ENCODE results near the gene C7orf25. TPM values are rescaled to one million over a fixed set of nuclear protein-coding genes. Genes with fewer than 3 reads are reported as not detected.

Gene C7orf25
- total and polyA plus RNA-seq, 2 of the 13 experiments (the other 11 are each of a cell fraction or from before 2014, with no cell fraction given) = 0.37 to 1.3 TPM

DNA sequence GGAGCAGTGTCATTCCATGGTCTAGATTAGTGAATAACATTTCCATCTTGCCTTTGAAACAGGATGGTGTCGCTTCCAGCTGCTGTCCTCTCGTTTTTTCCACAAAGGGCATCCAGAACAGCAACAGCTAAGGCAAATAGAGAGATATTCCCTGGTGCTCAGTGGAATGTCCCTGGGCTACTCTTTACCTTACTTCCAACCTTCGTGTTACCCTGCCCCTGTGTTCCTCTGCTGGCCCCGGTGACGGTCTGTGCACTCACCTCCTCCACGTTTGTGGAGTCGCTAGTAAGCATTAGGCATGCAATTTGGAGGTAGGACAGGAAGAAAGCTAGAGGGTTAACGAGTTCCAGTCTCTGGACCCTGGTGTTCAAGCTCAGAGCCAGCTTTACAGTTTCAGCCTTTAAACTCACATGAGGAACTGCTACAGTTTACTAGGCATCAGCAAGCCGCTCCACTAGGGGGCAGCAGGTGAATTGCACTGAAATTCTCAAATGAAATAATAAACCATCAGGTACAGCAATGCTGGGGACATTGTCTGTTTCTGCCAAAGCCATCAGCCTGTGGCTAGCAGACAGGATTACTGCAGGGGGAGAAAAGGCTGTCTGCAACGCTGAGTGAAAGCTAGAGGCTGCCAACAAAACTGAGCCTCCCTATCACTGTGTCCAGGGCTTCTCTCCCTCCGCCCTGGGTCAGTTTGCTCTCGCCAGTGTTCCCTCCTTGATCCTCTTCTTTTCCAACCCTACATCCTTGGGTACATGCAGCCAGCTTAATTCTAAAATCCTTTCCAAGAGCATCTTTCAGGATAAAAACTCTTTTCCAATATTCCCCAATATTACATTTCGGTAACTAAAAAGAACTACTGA lies 29.3 kb upstream of the C7orf25 start:
- intact Hi-C loops (cut with micrococcal nuclease; ENCODE audit: unreplicated experiment) (loop anchor here (1.0 kb wide), 3 partner anchors 167 to 320 kb away; no protein-coding TSS in a partner anchor), in situ Hi-C loops (cut with HindIII; ENCODE audit: extremely low pct_ligation_motif_present, low pct_unique_long_range_greater_than_20kb) (loop anchor here (10.0 kb wide), 3 partner anchors 164 to 494 kb away; no protein-coding TSS in a partner anchor)
- Histone ChIP-seq H3K9ac (ENCODE audit: insufficient read depth, low read depth, low read length) (no peak overlapping the region), H3K9me3 (ENCODE audit: low read length) (no peaks in the 10 kb centered on the region), H3K4me1 (ENCODE audit: insufficient read depth, low read length) (no peaks in the 10 kb centered on the region), H3K36me3 (replicated peaks in 1 of 2; ENCODE audit: control insufficient read depth in 1 of 2, insufficient read depth in 2 of 2, low read length in 2 of 2) (peaks cover 3 to 20% of the 10 kb centered on the region in 2 experiments; a peak in 4 of 5 replicates), H3K27ac (ENCODE audit: extremely low read length, insufficient read depth, low read length) (no peak overlapping the region), H3K4me3 (replicated peaks in 1 of 3; ENCODE audit: insufficient read depth in 1 of 3, low read depth in 2 of 3, low read length in 3 of 3) (no peak overlapping the region), H2AFZ (ENCODE audit: low read length) (no peak overlapping the region), H3K4me2 (ENCODE audit: low read depth, low read length) (no peak overlapping the region), H4K20me1 (ENCODE audit: insufficient read depth, low read length) (no peaks in the 10 kb centered on the region), H3K27me3 (ENCODE audit: control insufficient read depth in 1 of 2, insufficient read depth in 2 of 2, low read length in 2 of 2) (no peaks in the 10 kb centered on the region), H3K79me2 (ENCODE audit: insufficient read depth, low read length) (no peaks in the 10 kb centered on the region)
- 56% methylated on average over 13 of the region's 13 CpGs for whole genome bisulfite sequencing (ENCODE audit: low lambda C conversion rate)
- DNase-seq (ENCODE audit: low spot score) = peak; percentile 56
- ChIA-PET POLR2A (interaction anchor here (1.6 kb wide), 1 partner anchor 9 kb away, joined by 7 read pairs; the partner anchor contains the start of genes MRPL32 and PSMA2), CTCF (ENCODE audit: low intra/inter-chr PET ratio, low total read pairs) (interaction anchor here (1.5 to 2.8 kb wide), 3 partner anchors 167 to 498 kb away, joined by 8 to 13 read pairs (median 10); no protein-coding TSS in a partner anchor)
- FAIRE-seq = peak; percentile 68
- BruUV-seq (replicated peaks) = no TSS peak
- ATAC-seq = peak; percentile 93
- TF ChIP-seq XRCC5 (optimal IDR thresholded peaks at IDR 0.05; ENCODE audit: low read length) (peak; percentile 59), FOXA3 (CRISPR knock-in tag; IDR thresholded peaks at IDR 0.05) (peak; percentile 18; the same call in 1 of the 2 replicates), BORCS8-MEF2B (CRISPR knock-in tag; IDR thresholded peaks at IDR 0.05) (0 out of 2 replicates have a peak, but pooled peaks have one; percentile 33), ZNF652 (CRISPR knock-in tag; IDR thresholded peaks at IDR 0.05; ENCODE audit: borderline replicate concordance, low read depth) (0 out of 2 replicates have a peak, but pooled peaks have one; percentile 49), ZNF878 (CRISPR knock-in tag; IDR thresholded peaks at IDR 0.05) (no peak), ZC3H4 (CRISPR knock-in tag; IDR thresholded peaks at IDR 0.05; ENCODE audit: borderline replicate concordance) (no peak), GATAD2A (CRISPR knock-in tag; IDR thresholded peaks at IDR 0.05) (no peak), RAD21 (CRISPR knock-in tag; IDR thresholded peaks at IDR 0.05) (peak; percentile 60; the same call in 1 of the 2 replicates), SMC3 (IDR thresholded peaks at IDR 0.05; ENCODE audit: low read length) (peak; percentile 91), STAG1 (CRISPR knock-in tag; IDR thresholded peaks at IDR 0.05) (peak; percentile 85)
- TF ChIP-seq, protein P1, sequence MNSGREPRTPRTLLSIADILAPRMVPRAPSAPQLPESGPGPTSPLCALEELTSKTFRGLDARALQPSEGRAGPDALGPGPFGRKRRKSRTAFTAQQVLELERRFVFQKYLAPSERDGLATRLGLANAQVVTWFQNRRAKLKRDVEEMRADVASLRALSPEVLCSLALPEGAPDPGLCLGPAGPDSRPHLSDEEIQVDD (CRISPR knock-in tag; IDR thresholded peaks at IDR 0.05; ENCODE audit: borderline replicate concordance) = 0 out of 2 replicates have a peak, but pooled peaks have one; percentile 40
- TF ChIP-seq, protein P2, sequence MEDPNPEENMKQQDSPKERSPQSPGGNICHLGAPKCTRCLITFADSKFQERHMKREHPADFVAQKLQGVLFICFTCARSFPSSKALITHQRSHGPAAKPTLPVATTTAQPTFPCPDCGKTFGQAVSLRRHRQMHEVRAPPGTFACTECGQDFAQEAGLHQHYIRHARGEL (CRISPR knock-in tag; IDR thresholded peaks at IDR 0.05) = no peak
- TF ChIP-seq, protein P3, sequence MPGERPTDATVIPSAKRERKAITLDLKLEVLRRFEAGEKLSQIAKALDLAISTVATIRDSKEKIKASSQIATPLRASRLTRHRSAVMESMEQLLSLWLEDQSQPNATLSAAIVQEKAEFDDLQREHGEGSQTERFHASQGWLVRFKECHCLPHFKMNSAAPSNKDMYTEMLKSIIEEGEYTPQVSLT (CRISPR knock-in tag; IDR thresholded peaks at IDR 0.05; ENCODE audit: borderline replicate concordance, low read depth) = no peak
- TF ChIP-seq, protein P4, sequence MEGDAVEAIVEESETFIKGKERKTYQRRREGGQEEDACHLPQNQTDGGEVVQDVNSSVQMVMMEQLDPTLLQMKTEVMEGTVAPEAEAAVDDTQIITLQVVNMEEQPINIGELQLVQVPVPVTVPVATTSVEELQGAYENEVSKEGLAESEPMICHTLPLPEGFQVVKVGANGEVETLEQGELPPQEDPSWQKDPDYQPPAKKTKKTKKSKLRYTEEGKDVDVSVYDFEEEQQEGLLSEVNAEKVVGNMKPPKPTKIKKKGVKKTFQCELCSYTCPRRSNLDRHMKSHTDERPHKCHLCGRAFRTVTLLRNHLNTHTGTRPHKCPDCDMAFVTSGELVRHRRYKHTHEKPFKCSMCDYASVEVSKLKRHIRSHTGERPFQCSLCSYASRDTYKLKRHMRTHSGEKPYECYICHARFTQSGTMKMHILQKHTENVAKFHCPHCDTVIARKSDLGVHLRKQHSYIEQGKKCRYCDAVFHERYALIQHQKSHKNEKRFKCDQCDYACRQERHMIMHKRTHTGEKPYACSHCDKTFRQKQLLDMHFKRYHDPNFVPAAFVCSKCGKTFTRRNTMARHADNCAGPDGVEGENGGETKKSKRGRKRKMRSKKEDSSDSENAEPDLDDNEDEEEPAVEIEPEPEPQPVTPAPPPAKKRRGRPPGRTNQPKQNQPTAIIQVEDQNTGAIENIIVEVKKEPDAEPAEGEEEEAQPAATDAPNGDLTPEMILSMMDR (CRISPR knock-in tag; IDR thresholded peaks at IDR 0.05) = peak; percentile 88
- TF ChIP-seq, protein P5, sequence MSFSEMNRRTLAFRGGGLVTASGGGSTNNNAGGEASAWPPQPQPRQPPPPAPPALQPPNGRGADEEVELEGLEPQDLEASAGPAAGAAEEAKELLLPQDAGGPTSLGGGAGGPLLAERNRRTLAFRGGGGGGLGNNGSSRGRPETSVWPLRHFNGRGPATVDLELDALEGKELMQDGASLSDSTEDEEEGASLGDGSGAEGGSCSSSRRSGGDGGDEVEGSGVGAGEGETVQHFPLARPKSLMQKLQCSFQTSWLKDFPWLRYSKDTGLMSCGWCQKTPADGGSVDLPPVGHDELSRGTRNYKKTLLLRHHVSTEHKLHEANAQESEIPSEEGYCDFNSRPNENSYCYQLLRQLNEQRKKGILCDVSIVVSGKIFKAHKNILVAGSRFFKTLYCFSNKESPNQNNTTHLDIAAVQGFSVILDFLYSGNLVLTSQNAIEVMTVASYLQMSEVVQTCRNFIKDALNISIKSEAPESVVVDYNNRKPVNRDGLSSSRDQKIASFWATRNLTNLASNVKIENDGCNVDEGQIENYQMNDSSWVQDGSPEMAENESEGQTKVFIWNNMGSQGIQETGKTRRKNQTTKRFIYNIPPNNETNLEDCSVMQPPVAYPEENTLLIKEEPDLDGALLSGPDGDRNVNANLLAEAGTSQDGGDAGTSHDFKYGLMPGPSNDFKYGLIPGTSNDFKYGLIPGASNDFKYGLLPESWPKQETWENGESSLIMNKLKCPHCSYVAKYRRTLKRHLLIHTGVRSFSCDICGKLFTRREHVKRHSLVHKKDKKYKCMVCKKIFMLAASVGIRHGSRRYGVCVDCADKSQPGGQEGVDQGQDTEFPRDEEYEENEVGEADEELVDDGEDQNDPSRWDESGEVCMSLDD (CRISPR knock-in tag; IDR thresholded peaks at IDR 0.05; ENCODE audit: borderline replicate concordance) = no peak
